HG03565 (cell line): ENCODE results near the gene SUOX.
"Not testable (repeated sequence)": the region's sequence is repeated elsewhere in the genome, so short reads cannot be mapped to it uniquely, and the experiment has no call there.

Source experiments
- ATAC-seq: cut with Tn5 transposase; IDR thresholded peaks from one replicate; pipeline ENCODE4 v1.9.1; 2021; ENCODE audit warnings: mild to moderate bottlenecking, moderate library complexity; ENCODE audit not compliant: unreplicated experiment

Gene SUOX

GRCh38 chr12:55982319-55982936, 14.6 kb upstream of the SUOX start:
- peak; percentile 85 for ATAC-seq

DNA sequence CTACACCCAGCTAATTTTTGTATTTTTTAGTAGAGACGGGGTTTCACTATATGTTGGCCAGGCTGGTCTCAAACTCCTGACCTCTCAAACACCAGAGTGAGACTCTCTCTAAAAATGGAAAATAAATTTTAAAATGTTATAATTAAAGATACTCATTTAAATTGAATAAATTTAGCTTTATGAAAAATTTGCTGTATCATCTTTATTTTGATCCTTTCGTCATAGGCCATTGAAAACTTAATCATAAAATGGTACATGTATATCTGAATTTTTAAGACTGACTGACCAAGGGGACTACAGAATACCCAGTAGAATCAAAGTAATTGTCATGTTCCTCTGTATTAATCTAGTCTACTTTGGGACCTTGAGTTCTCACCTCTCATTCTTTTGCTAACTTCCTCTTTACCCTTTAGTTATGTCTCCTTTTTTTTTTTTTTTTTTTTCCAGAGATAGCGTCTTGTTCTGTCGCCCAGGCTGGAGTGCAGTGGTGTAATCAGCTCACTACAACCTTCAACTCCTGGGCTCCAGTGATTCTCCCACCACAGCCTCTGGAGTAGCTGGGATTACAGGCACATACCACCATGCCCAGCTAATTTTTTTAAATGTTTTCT, 13.7 kb upstream of the SUOX start:
- ATAC-seq: no peak

DNA sequence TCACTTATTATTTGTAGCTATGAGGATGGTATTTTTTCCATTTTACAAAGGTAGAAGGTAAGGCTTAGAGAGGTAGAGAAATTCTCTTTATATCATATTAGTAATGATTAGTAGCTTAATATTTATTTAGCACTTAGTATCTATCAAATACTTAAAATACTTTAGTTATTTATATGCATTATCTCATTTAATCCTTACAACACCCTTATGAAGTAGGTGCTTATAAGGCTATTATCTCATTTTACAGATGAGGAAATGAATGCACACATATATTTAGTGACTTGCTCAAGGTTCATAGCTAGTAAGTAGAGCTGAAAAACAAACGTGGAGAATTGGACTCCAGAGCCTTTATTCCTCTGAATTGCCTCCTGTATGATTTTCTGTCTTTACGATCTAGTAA, 12.2 kb upstream of the SUOX start:
- ATAC-seq: no peak

DNA sequence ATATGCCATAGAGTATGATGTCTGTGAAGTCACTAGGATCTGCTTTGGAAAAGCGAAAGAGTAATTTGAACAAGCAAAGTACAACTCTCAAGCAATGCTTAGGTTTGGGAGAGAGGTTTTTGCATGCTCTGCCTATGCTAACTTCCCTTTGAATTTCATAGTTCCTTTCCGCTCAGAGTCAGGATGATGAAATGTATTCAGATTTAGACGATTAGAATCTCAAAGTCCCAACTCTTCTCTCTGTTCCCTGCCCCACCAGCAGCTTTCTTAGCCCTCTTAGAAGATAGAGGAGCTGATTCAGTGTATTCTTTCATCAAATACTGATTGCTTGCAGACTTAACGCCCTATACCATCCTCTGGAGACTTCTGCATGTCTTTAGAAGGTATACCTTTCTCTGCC, 11.7 kb upstream of the SUOX start:
- ATAC-seq: no peak

- ATAC-seq: not testable (repeated sequence)
Observed at GRCh38 chr12:55985976-55986375, 11.1 kb upstream of the SUOX start.

DNA sequence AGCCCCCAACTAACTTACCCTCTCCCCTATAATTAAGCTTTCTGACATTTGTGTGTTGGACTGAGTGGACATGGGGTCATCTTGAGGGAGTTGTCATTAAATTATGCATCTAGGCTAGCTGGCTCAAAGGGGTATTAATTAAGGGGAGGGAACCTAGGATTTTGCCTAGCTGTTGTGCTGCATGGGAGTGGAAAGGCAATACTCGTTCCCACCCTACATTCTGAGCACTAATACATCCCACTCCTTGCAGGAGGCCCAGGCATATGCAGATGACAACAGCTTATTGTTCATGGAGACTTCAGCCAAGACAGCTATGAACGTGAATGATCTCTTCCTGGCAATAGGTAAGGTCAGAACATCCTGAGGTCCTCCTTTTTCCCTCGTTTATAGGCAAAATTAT, 6.0 kb upstream of the SUOX start:
- ATAC-seq: no peak

DNA sequence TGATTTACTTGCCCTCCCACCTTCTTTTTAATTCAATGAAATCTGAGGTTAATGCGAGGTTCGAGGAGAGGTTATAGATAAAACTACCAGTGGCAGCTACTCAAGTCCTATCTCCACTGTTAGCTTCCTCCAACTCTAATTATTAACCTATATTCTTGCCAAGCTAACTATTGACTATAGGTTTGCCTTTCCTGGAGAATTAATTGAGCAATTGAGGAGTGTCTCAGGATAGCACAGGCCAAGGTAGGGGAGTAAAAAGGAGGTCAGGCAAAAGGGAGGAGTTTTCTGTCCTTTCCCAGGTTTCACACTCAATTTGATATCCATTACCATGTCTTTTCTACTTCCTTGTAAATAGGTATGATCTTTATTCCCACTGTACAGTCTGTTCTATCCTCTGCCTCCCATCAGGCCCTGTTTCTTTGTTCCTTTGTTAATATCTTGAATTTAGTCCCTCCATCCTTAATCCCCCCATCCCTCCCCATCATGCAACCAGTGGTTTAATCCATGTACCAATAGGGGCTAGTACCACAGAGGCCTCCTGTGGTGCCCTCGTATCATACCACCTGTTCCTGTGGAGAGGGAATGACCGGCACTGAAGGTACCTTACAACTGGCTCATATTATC, 3.7 kb upstream of the SUOX start:
- no peak for ATAC-seq

DNA sequence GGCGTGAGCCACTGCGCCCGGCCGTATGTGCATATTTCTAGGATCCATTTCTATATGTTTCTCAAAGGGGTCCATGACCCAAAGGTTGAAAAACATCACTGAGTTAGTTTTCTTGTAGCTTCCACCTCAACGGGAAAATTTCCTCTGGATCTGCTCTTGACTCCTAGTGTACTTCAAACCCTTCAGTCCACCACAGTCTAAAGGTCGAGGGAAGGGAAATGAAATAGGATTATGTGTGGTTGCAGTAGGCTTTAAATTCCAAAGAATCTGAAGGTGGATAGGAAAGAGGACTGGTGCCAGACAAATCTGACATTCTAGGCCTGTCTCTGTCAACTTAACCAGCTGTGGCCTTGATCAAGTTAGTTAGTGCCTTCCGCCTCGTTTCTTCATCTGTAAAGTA, 1.7 kb upstream of the SUOX start:
- ATAC-seq: no peak

DNA sequence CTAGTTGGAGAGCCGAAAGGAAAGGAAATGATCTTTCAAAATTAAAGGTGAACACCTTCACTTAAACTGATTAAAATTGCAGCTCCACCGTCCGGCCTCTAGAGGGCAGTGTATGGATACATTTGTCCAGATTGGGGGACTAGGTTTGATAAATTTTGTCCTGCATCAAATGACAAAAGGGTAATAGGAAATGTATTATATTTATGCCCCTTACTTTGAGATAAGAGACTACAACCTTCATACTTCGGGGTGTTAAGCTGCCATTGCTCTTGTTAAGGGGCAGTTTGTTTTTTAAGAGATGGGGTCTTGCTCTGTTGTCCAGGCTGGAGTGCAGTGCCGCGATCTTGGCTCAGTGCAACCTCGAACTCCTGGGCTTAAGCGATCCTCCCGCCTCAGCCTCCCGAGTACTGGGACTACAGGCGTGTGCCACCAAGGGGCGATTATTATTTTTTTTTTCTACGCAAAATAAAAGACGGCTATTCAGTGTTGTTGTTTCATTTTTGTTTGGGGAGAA, 818 bp upstream of the SUOX start:
- no peak for ATAC-seq

DNA sequence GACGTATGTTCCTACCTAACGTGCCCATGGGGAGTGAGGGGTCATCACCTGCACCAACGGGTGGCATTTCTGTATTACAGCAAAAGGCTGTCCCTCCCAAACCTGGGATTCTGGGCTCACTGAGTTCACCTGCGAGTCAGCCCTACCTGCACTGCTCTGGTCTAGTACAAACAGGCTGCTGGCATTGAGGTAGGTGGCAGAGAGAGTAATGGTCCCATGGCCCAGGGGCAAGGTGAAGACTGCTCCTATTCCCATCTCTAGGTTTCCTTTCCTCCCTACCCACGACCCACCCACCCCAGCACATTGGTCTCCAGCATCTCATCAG, 421 bp downstream of the SUOX start:
- ATAC-seq: no peak

DNA sequence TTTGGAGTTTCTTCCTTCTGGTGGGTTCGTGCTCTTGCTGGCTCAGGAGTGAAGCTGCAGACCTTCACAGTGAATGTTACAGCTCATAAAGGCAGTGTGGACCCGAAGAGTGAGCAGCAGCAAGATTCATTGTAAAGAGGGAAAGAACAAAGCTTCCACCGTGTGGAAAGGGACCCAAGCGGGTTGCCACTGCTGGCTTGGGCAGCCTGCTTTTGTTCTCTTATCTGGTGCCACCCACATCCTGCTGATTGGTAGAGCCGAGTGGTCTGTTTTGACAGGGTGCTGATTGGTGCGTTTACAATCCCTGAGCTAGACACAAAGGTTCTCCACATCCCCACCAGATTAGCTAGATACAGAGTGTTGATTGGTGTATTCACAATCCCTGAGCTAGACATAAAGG, 2.4 kb downstream of the SUOX start:
- not testable (repeated sequence) for ATAC-seq

DNA sequence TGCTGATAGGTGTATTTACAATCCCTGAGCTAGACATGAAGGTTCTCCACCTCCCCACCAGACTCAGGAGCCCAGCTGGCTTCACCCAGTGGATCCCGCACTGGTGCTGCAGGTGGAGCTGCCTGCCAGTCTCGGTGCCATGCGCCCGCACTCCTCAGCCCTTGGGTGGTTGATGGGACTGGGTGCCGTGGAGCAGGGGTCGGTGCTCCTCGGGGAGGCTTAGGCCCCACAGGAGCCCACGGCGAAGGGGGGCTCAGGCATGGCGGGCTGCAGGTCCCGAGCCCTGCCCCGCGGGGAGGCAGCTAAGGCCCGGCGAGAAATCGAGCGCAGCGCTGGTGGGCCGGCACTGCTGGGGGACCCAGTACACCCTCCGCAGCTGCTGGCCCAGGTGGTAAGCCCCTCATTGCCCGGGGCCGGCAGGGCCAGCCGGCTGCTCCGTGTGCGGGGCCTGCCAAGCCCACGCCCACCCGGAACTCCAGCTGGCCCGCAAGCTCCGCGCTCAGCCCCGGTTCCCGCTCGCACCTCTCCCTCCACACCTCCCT, 3.0 kb downstream of the SUOX start:
- ATAC-seq: not testable (repeated sequence)

- ATAC-seq: no peak
Observed at GRCh38 chr12:56001487-56002100, 4.5 kb downstream of the SUOX start.

GRCh38 chr12:56003376-56003775, 6.3 kb downstream of the SUOX start:
- ATAC-seq: not testable (repeated sequence)

DNA sequence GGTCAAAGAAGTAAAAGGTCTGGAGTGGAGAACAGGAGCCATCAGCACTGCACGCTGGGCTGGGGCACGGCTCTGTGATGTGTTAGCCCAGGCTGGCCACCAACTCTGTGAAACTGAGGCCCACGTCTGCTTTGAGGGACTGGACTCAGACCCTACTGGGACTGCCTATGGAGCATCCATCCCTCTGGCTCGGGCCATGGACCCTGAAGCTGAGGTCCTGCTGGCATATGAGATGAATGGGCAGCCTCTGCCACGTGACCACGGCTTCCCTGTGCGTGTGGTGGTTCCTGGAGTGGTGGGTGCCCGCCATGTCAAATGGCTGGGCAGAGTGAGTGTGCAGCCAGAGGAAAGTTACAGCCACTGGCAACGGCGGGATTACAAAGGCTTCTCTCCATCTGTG, 7.1 kb downstream of the SUOX start:
- no peak for ATAC-seq

DNA sequence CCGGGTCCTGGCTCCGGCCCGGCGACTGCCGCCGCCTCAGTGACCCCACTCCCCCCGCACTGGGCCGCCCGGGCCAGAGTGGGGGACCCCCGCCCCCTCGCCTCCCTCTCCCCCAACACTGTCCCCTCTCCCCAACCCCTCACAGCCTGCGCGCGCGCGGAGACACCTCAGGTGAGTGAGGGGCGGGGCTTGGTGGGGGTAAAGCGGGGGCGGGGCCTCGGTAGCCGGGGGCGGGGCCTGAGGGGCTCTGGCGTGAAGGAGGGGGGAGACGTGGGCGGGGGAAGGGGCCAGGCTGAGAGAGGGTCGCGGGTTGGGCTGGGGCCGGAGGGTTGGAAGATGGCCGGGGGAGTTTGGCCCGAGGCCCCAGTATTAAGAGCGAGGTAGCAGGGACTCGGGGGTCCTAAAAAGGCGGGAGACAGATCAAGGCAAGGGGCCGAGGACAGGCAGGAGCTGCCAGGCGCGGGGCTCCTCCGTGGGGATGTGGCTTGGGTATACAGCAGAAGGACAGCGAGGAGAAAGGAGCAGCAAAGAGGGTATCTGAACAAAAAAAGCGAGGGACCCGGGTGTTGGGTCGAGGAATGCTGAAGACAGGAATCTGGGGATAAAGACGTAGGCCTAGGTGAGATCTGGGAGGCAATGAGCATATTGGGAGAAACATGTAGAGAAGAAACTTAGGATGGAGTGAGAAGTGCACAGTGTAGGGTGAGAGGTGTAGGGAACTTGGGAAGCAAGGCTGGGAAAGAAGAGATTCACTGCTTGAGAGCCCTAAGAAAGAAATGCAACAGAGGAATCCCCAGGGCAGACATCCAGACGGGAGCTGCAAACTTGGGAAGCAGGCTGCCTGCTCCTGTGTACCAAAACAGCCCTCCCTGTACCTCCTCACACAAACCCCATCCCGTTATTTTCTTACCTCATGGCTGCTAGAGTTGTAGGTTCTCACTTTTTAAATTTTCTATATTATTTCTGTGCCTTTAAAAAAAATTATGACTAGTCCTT, 10.8 kb downstream of the SUOX start:
- ATAC-seq: peak; percentile 11

DNA sequence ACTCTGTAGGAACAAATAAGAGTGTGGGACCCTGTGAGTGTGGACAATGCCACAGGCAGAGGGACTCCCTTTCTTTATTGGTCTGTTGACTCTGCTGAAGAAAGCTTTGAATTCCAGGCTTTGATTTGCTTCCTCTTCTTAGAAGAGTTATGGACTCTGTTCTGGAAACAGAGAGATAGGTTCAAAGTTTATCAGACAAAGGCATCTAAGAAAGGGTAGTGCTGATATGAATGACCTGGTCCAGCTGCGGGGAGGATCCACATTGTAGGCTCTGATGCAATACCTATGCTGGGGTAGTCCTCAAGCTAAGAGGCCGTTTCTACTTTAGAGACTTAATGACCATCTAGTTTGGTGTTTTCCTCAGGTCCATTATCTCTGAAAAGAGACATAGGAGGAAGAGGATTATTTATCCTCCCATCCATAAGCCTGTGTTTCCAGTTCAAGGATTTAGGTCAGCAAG, 13.1 kb downstream of the SUOX start:
- no peak for ATAC-seq

GRCh38 chr12:56011509-56012090, 14.5 kb downstream of the SUOX start:
- ATAC-seq: no peak

GRCh38 chr12:56013482-56013881, 16.4 kb downstream of the SUOX start:
- no peak for ATAC-seq

- no peak for ATAC-seq
Observed at GRCh38 chr12:56014205-56014604, 17.1 kb downstream of the SUOX start.
